ENCODE results near the gene NPC1.
"Not testable (repeated sequence)": the region's sequence is repeated elsewhere in the genome, so short reads cannot be mapped to it uniquely, and the experiment has no call there.

NPC1 gene

DNA sequence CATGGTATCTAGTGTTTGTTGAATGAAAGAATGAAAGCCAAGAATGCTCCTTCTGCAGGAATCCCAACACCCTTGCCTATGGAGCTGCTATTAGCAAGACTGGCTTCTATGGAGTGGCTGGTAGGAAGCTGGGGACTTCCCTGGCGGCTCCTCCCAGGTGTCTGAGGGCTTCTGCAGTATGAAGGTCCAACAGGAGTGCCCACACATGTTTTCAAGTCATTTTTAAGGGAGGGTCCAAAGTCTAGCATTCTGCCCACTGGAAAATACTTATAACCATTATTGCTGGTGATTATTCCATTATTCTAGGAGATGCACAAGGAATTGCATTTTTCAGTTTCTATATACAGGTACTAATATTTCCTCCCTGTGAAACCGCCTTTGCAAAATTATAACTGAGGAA, 21.9 kb upstream of the NPC1 start:
- DNase-seq, result no peak

DNA sequence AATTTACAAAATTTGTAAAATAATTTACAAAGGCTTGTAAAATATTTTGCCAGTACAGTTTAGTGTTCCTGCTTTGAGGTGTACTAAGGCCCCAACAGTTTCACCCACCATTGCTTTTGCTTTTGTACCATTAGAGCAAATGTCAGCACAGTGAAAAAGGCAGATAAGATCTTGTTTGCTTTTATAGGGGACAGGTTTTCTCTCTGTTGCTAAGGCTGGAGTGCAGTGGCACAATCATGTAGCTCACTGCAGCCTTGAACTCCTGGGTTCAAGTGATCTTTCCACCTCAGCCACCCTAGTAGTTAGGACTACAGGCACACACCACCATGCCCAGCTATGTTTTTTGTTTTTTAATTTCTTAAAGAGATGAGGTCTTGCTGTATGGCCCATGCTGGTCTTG, 19.6 kb upstream of the NPC1 start:
- no peak for DNase-seq

DNA sequence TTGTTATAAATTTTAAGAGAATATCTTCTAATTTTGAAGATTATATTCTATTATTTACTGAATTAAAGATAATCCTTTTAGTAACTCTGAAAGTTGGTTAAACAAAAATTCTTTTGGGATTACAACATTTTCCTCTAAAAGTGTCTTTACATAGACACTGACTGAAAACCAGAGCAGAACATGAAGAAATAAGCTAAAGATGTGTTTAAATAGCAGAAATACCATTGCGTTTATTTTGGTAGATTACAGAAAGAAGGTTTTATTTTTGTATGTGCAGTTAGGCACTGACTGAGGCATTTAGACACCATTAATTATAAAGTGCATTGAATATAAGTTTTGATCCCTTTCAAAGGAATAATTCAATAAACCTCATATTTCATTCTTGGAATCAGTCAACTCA, 13.5 kb upstream of the NPC1 start:
- no peak for DNase-seq

DNA sequence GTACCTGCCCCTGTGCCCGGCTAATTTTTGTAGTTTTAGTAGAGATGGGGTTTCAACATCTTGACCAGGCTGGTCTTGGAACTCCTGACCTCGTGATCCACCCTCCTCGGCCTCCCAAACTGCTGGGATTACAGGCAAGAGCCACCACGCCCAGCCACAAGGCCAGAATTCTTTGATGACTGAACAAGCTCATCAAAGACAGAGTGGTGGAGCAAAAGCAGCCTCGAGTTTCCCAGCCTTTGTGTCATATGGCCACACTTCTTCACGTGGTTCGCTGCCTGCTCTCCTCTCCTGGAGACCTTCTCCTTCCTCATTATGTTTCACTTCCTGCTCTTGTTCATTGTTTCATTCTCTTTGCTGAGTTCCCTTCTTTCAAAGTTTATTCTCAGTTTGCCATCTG, 9.9 kb upstream of the NPC1 start:
- DNase-seq, result no peak

- no peak for DNase-seq
Observed at GRCh38 chr18:23595591-23595990, 9.3 kb upstream of the NPC1 start.

- no peak for DNase-seq
Observed at GRCh38 chr18:23593720-23594119, 7.4 kb upstream of the NPC1 start.

- no peak for DNase-seq
Observed at GRCh38 chr18:23592911-23593310, 6.6 kb upstream of the NPC1 start.

GRCh38 chr18:23591011-23591410, 4.7 kb upstream of the NPC1 start:
- no peak for DNase-seq

DNA sequence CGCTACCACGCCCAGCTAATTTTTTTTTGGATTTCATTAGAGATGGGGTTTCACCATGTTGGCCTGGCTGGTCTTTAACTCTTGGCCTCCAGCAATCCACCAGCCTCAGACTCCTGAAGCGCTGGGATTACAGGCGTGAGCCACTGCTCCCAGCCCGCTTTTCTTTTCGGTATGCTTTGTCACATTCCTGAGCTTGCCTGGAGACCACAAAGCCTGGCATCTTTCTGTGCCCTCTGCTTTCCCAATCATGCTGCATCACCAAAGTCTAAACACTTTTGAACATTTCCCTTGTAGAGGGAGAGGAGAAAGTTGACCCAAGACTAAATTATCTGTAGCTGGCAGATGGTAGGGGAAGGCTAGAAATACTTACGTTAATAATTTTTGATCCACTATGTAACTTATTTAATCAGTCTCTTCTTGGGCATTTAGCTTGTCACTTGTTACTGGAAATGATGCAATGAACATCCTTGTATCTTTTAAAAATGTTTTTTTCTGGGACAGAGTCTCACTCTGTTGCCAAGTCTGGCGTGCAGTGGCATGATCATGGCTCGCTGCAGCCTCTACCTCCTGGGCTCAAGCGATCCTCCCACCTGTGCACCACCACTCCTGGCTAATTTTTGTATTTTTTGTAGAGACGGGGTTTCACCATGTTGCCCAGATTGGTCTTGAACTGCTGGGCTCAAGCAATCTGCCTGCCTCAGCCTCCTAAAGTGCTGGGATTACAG, 2.7 kb upstream of the NPC1 start:
- DNase-seq, result no peak

- no peak for DNase-seq
Observed at GRCh38 chr18:23587220-23587642, 925 bp upstream of the NPC1 start.

DNA sequence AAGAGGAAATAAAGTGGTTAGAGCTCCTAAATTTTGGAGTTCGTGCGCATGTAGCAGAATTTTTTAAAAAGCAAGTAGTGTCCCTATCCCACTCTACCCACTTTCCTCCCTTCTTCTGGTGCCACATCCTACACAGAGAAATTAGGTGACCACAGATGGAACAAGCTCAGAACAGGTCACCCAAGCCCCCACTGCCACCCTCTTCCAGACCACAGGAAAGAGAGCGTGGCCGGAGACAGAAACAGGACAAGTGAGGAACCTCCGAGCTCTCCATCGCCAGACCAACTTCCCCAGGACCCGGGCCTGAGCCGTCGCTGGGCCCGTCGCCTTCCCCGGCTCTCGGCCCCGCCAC, 433 bp downstream of the NPC1 start:
- DNase-seq, result no peak

DNA sequence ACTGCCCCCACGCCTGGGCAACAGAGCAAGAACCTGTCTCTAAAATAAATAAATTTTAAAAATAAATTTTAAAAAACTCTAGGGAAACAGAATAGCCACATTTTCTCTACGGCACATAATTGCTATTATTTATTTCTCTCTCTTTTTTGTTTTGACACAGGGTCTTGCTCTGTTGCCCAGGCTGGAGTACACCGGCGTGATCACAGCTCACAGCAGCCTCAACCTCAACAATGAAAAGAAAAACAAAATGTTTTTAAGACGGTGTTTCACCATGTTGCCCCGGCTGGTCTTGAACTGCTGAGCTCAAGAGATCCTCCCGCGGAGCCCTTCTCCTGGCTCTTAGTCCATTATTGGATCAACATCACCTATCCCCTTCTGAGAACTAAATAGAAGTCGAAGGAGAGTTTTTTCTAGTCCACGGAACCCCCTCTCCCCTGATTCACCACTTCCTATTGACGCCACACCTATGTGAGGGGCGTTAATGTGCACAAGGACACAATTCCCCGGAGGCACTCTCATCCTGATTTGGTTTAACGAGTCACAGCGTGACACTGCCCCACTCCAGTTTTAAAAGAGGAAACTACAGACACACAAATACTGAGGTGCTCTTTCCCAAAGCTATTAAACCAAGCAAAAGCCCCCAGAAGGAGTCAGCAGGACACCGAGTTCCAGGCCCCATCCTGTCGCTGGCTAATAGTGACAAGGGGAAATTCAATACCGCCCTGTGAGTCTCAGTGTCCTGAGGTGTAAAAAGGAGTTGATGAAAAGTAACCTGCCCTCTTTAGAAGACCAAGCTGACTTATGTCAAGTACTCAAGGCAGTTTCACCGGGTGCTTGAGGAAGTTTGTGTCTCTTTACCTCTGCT, 1.1 kb downstream of the NPC1 start:
- DNase-seq, result no peak

GRCh38 chr18:23584019-23584983, 2.0 kb downstream of the NPC1 start:
- no peak for DNase-seq

DNA sequence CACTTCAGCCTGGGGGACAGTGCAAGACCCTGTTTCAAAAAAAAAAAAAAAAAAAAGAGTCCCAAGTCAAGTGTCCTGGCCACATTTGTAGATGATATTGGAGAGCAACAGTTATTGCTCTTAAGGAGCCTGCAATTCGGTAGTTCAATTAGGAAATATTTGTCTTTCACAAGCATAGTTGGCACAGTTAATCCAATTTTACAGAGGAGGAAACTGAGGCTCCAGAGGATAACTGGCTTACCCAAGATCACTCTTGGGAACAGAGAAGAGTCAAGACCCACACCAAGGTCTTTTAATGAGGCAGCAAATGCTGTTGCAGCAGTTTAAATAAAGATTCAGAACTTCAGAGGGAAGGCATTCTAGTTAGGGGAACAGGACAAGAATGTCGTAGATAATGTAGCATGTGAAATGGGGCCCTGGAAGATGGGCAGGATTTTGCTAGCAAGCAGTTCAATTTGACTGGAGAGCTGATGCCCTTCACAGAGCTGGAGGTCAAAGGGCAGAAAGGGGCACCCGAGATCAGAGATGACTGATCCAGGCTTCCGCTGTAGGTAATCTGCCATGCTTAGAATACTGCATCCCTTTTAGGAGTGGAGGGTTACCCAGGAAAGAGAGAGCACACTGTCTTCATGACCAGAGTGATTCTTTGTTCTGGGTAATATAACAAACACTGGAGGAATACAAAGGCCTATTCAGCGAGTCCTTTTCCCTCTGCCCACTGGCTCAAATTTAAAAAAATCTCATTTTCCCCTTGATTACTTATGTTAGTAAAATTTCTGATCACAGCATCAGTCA, 3.0 kb downstream of the NPC1 start:
- no peak for DNase-seq

DNA sequence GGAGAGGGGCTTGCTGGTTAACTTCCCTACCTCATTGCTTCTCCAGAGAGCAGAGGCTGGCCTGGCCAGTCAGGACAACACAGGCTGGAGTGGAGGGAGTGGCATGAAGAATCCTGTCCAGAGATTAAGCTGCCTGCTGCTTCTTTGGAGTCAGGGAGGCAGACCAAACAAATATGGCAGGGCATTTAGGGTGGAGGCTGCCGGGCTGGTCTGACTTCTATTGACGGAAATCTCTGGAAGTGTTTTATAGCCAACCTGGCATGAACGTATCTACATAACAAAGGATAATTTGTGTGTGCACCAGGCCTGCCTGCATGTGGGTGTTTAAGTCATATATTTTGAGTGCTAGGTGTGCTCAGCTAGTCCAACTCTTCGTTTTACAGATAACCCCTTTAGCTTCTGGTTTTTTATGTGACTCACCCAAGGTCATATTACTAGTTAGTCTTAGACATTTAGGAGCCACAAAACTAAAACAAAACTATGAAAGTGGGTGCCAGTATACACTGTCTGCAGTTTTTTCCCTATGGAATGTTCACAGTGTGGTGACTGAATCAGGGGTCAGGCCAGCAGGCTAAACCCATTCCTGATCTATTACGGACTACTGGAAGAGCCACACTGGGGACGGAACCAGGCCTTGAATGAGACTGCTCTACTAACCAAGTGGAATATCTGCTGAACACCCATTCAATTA, 5.5 kb downstream of the NPC1 start:
- no peak for DNase-seq

GRCh38 chr18:23578891-23579653, 7.2 kb downstream of the NPC1 start:
- no peak for DNase-seq

- no peak for DNase-seq
Observed at GRCh38 chr18:23578067-23578701, 8.1 kb downstream of the NPC1 start.

DNA sequence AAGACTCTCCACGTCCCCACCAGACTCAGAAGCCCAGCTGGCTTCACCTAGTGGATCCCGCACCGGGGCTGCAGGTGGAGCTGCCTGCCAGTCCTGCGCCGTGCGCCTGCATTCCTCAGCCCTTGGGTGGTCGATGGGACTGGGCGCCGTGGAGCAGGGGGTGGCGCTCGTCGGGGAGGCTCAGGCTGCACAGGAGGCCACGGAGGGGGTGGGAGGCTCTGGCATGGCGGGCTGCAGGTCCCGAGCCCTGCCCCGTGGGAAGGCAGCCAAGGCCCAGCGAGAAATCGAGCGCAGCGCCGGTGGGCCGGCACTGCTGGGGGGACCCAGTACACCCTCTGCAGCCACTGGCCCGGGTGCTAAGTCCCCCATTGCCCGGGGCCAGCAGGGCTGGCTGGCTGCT, 8.8 kb downstream of the NPC1 start:
- DNase-seq, result not testable (repeated sequence)

GRCh38 chr18:23575309-23575651, 11.0 kb downstream of the NPC1 start:
- no peak for DNase-seq

GRCh38 chr18:23574611-23575308, 11.5 kb downstream of the NPC1 start:
- DNase-seq, result no peak
